ENCODE results near the gene FAU.
"Not testable (repeated sequence)": the region's sequence is repeated elsewhere in the genome, so short reads cannot be mapped to it uniquely, and the experiment has no call there.

The FAU gene

DNA sequence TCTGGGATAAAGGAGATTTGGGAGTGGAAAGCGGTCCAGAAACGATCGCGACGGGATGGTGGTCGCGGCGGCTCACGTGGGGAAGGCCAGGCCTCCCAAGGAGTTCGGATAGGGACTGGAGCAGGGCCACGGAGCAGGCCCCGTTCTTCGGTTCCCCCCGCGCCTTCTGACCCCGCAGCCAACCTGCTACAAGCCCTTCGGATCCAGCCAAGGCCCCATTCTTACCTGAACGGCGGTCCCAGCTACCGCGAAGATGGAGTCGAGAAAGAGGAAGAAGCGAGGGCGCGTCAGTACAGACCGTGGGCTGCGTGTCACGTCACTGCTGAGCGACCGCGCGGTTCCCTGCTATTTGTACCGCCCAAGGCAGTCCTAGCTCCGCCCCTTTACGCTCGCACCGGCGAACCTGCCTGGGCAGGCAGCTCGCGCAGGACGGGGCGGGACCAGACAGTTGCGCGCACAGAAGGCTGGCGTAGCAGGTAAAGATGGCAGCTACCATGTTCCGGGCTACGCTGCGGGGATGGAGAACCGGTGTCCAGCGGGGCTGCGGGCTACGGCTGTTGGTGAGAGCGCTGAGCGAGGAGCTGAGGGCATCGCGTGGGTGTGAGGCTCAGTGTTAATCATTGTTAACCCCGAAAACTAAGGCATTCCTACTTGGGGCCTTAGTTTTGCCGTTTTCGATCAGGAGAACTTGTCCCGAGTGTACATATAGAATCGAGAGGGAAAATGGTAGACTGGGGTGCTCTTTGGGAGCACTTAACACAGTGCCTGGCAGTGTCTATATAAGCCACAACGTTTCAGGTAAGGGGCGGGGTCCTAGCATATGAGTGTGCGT is at the start of gene FAU, which contains the start of gene MRPL49:
Gene FAU (minus strand): TSS at position 270 of the 832 bp plus-strand sequence. CDS start 321 bp downstream, outside the sequence.
Gene MRPL49 (plus strand): TSS at position 457 of the 832 bp plus-strand sequence. CDS start 26 bp downstream, at position 483.
- peak; percentile 95 for DNase-seq (ENCODE audit: low spot score)

- DNase-seq (ENCODE audit: low spot score) = no peak
These were observed 48.2 kb upstream of the FAU start, which contains the start of gene SPDYC for GRCh38 chr11:65170058-65170534. SPDYC (plus strand) TSS chr11:65170233; CDS start chr11:65171358, 1,125 bp downstream.

DNA sequence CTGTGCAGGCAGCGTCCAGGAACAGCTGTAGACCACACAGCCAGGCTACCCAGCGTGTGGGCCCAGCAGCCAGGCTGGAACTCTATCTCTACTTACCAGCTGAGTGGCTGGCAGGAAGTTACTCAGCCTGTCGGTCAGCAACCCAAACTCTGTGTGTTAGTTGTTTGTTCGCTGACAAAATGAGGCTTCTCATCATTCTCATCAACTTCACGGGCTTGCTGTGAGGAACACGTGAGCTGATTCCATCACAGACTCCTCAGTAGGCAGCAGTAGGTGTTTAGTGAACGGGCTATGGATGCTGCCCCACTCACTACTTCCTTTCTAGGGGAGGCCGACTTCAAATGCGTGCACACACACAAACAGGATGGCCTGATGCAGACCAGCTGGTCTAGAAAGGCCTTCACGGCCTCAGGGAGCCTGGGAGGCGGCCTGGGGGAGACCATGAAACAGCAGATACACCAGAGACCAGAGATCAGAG is 47.3 kb upstream of the FAU start:
- DNase-seq (ENCODE audit: low spot score) = no peak

GRCh38 chr11:65167656-65168055 is 45.7 kb upstream of the FAU start:
- DNase-seq (ENCODE audit: low spot score) = no peak

DNA sequence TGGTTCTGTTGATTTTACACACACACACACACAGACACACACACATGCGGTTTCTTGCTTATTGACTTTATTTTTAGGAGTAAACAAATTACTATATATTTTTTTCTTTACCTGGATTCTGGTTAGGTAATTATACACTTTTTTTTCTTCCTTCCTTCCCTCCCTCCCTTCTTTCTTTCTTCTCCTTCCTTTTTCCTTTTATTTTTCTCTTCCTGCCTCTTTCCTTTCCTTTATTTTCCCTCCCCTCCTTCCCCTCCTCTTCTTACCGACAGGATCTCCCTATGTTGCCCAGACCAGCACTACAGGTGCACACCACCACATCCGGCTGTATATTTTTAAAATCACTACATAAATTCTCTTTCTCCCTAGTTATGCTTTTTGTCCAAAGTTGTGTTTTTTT is 45.0 kb upstream of the FAU start:
- DNase-seq (ENCODE audit: low spot score) = no peak

DNA sequence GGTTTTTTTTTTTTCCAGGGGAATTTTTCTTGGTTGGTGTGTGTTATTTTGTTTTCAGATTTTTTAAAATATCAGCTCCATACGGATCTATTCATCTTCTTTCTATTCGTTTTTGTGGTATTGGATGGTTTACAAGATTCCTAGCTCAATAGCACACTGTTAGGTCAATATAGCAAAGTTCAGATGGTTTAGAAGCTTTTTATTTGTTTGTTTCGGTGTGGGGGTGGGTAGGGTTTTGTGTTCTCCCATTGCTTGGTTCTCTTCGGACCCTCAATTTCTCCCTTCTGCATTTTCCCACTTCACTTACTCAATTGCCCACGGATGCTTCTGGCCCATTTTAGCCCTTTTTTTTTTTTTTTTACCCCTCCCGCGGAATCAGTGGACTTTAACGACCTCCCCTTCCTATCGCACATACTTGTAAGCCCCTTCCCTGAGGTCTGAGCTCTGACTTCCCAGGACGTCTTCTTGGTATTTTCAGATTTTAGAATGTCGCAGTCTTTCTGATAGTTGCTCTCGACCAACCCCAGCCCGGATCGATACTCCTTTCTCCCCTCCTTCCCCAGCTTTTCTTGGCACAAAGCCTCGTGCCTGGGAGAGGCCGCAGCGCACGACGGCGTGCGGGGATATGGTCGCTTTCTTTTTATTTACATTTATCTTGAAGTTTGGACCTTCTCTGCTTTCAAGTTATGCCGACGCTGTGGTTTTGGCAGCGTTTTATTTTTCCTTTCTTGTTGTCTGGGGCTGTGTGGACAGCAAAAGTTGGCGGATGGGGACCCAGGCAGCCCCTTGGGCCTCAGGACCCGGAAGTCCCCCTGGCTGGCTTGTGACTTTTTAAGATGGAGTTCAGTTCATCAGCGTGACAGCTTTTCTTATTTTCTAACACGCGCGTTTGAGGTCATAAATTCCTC is 43.7 kb upstream of the FAU start:
- no peak for DNase-seq (ENCODE audit: low spot score)

- no peak for DNase-seq (ENCODE audit: low spot score)
These were observed 41.8 kb upstream of the FAU start for GRCh38 chr11:65163684-65164083.

- no peak for DNase-seq (ENCODE audit: low spot score)
These were observed 38.7 kb upstream of the FAU start for GRCh38 chr11:65160643-65161042.

DNA sequence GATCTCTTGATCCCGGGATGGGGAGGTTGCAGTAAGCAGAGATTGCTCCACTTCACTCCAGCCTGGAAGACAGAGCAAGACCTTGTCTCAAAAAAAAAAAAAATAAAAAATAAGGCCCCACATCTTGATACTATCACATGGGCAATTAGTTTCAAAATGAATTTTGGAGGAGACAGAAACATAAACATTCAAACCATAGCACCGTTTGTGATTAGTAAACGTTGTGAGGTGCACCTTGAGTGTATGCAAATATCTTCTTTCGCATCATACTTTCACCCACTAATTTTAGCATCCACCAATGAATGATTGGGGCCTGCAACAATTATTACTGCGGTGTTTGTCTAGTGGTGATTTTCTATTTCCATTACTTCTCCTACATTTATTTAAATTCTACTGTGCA is 37.1 kb upstream of the FAU start:
- no peak for DNase-seq (ENCODE audit: low spot score)

DNA sequence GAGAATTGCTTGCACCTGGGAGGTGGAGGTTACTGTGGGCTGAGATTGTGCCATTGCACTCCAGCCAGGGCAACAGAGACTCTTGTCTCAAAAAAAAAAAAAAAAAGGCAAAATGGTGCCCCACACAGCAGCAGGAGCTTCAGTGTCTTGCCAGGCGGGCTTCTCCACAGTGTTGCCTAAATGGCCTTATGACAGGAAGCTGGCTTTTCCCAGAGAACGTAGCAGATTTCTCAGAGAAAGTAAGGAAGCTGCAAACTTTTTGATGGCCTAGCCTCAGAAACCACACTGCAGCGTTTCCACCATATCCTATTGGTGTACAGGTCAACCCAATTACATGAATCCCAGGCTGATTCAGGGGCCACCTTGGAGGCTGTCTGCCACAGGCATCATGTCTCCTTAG is 35.4 kb upstream of the FAU start:
- no peak for DNase-seq (ENCODE audit: low spot score)

DNA sequence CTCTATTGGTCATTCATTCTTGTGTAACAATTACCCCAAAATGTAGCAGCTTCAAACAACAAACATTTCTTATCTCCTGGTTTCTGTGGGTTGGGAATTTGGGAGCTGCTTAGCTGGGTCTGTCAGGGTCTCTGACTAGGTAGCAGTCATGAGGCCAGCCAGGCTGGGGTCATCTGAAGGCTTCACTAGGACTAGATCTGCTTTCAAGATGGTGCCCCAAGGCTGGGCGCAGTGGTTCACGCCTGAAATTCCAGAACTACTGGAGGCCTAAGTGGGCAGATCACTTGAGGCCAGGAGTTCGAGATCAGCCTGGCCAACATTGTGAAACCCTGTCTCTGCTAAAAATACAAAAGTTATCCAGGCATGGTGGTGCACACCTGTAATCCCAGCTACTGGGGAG is 35.0 kb upstream of the FAU start:
- DNase-seq (ENCODE audit: low spot score) = no peak

DNA sequence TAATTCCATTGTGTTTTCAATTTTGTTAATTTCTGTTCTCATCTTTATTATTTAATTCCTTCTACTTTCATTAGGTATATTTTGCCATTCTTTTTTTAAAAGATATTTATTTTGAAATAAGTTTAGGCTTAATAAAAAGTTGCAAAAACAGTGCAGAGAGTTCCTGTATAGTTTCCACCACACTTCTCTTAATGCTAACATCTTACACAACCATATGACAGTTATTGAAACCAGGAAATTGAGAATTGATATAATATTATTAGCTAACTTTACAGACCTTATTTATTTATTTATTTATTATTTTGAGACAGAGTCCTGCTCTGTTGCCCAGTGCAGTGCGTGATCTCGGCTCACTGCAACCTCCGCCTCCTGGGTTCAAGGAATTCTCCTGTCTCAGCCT is 34.3 kb upstream of the FAU start:
- DNase-seq (ENCODE audit: low spot score) = no peak

DNA sequence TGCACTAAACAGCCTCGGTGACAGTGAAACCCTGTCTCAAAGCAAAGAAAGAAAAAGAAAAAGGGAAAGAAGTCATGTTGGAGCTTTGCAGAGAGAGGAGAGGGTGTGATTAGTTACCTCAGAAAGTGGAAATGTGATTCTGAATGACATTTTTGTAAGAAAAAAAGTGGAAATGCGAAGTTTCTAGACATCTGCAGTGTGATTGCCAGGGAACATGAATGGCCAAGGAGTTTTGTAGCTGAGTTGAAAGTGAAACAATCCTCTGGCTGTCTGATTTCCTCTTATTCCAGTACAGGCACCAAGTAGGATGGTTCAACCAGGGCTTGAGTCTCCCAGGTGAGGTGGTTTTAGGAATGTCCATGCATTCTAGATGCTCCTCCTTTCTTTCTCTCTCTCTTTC is 30.2 kb upstream of the FAU start:
- no peak for DNase-seq (ENCODE audit: low spot score)

DNA sequence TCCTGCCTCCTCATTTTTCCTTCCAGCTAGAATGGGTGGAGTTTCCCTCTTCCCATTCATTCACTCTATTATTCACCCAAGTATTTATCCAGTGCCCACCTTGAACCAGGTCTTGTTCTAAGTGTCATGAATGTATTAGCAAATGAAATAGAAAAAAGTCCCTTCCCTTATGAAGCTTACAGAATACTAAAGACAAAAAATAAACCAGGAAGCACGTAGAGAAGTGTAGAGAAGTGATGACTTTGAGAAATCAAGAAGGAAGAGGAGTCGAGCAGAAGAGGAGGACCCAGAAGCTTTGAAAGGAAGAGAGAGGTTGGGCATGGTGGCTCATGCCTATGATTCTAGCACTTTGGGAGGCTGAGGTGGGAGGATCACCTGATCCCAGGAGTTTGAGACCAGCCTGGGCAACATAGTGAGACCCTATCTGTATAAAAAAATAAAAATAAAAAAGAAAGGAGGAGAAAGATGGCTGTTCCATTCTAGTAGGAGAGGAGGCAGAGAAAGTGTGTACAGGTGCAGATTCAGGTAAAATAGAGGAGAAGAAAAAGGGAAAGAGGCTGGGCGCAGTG is 29.5 kb upstream of the FAU start:
- DNase-seq (ENCODE audit: low spot score) = no peak

DNA sequence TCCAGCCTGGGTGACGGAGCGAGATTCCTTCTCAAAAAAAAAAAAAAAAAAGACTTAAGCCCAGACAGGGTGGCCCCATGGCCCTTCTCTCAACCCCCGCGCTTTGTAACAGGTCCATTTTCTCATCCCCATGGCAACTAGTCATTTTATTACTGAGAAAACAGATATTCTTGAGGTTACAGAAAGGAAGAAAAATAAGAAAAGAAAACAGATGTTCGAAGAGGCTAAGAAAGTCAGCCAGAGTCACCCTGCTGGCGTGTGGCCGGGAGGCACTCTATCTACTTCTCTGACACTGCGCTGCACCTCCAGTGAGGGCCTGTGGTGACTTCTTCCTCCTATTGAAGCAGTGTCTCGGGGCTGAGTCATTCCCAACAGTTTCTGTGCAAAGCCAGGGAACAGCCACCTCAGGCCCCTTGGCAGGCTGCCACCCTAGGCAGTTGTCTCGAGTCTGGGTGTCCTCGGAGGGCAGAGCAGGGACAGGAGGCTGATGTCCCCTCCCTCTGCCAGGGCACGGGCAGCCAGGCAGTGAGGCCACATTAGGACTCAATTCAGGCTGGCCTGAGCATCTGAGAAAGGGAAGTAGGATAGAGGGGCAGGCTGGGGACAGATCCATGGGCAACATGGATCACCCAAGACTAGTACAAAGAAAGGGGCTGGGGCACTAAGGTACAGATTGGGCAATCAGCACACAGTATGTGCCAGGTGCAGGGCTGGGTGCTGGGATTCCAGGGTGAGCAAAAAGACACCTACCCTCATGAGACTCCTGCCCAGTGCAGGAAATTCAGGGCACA is 28.8 kb upstream of the FAU start:
- DNase-seq (ENCODE audit: low spot score) = peak; percentile 45

GRCh38 chr11:65150131-65150508 is 28.2 kb upstream of the FAU start:
- DNase-seq (ENCODE audit: low spot score) = not testable (repeated sequence)

DNA sequence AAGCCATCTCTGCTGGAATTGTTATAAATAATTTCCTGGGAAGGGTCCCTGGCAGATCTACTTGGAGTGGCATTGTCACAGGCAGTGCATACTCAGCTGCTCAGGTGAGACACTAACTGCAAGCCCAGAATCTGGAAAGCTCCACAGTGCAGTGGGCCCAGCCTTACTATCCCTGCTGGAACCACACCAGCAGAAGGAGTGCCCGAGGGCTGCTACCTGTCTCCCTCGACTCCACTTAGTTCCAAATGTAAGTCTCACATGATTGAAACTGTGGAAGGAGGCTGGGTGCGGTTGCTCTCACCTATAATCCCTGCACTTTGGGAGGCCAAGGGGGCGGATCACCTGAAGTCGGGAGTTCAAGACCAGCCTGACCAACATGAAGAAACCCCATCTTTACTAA is 26.7 kb upstream of the FAU start:
- DNase-seq (ENCODE audit: low spot score) = no peak

DNA sequence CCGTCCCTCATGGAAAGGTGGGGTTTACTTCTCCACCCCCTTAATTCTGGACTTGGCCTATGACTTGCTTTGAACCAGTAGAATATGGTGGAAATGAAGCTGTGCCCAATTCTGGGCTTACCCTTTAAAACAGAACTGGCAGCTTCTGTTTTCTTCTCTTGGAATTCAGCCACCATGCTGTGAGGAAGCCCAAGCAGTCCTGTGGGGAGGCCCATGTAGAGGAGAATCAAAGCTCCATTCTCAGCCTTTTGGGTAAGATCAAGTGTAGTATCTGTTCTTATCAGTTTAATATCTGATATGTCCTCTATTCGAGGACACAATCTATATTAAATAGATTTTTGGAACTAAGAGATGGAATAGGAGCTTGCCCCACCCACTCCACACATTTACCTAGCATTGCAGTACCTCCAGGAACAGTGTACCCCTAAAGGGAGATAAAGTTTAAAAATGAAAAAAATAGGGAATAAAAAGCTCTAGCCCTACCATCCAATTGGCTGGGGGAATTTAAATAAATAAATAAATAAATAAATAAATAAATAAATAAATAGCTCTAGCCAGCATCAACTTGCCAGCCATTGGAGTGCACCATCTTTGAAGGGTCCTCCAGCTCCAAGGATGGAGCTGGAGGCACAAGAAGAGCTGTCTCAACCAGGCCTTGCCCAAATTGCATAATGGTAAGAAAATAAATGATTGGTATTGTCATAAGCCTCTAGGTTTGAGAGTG is 25.6 kb upstream of the FAU start:
- no peak for DNase-seq (ENCODE audit: low spot score)

GRCh38 chr11:65141896-65142494 is 20.1 kb upstream of the FAU start:
- DNase-seq (ENCODE audit: low spot score) = no peak

GRCh38 chr11:65136515-65137096 is 14.7 kb upstream of the FAU start:
- no peak for DNase-seq (ENCODE audit: low spot score)
